ENCODE results near the gene VSTM2L.

DNA sequence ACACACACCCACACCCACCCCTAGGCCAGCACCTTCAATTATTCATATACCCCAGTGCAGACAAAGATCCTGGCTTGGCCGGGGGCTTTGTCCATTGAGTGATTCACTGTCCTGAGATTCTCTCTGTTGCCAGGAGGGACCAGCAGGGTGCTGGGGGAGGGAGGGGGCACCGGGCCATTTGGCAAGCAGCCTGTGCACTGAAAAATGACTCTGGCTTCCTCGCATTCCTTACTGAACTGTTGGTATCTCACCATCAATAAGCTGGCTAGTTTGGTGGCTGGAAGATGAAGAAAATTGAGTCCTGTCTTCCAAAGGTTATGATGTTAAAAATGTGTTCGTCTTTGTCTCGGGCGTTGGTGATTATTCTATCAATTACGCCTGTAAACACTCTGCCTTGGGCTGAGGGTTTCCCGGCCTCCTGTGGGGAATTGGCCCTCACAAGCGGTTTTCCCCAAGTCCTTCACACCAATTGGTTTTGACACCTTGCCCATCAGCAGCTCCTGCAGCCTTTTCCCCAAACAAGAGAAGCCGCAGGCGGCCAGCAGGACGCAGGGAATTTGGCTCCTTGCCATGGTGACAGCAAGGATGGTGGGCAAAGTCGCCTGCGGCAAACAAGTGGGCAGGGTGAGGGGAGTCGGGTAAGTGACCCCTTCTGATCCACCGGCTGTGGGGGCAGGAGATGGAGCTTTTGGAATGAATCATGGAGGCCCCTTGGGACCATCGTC, 4.9 kb downstream of the VSTM2L start:
- no peak for TF ChIP-seq ZNF565 (CRISPR knock-in tag; conservative IDR thresholded peaks at IDR 0.05; ENCODE audit: low read depth)
- TF ChIP-seq ISL1 (CRISPR knock-in tag; IDR thresholded peaks at IDR 0.05), result peak; percentile 14; the same call in 1 of the 2 replicates
- TF ChIP-seq, protein P1, sequence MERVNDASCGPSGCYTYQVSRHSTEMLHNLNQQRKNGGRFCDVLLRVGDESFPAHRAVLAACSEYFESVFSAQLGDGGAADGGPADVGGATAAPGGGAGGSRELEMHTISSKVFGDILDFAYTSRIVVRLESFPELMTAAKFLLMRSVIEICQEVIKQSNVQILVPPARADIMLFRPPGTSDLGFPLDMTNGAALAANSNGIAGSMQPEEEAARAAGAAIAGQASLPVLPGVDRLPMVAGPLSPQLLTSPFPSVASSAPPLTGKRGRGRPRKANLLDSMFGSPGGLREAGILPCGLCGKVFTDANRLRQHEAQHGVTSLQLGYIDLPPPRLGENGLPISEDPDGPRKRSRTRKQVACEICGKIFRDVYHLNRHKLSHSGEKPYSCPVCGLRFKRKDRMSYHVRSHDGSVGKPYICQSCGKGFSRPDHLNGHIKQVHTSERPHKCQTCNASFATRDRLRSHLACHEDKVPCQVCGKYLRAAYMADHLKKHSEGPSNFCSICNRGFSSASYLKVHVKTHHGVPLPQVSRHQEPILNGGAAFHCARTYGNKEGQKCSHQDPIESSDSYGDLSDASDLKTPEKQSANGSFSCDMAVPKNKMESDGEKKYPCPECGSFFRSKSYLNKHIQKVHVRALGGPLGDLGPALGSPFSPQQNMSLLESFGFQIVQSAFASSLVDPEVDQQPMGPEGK (CRISPR knock-in tag; IDR thresholded peaks at IDR 0.05; ENCODE audit: borderline replicate concordance), result peak; percentile 87; the same call in 1 of the 2 replicates
- no peak for TF ChIP-seq BACH2 (CRISPR knock-in tag; IDR thresholded peaks at IDR 0.05; ENCODE audit: borderline replicate concordance)
- TF ChIP-seq ZNF70 (CRISPR knock-in tag; IDR thresholded peaks at IDR 0.05), result no peak
- TF ChIP-seq ESRRG (CRISPR knock-in tag; IDR thresholded peaks at IDR 0.05), result no peak
- TF ChIP-seq PPARA (CRISPR knock-in tag; IDR thresholded peaks at IDR 0.05; ENCODE audit: borderline replicate concordance), result no peak
- no peak for TF ChIP-seq ARNTL (CRISPR knock-in tag; IDR thresholded peaks at IDR 0.05; ENCODE audit: borderline replicate concordance, low read depth)
- TF ChIP-seq CSDC2 (CRISPR knock-in tag; IDR thresholded peaks at IDR 0.05), result no peak
- TF ChIP-seq, protein P2, sequence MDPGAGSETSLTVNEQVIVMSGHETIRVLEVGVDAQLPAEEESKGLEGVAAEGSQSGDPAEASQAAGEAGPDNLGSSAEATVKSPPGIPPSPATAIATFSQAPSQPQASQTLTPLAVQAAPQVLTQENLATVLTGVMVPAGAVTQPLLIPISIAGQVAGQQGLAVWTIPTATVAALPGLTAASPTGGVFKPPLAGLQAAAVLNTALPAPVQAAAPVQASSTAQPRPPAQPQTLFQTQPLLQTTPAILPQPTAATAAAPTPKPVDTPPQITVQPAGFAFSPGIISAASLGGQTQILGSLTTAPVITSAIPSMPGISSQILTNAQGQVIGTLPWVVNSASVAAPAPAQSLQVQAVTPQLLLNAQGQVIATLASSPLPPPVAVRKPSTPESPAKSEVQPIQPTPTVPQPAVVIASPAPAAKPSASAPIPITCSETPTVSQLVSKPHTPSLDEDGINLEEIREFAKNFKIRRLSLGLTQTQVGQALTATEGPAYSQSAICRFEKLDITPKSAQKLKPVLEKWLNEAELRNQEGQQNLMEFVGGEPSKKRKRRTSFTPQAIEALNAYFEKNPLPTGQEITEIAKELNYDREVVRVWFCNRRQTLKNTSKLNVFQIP (CRISPR knock-in tag; IDR thresholded peaks at IDR 0.05; ENCODE audit: borderline replicate concordance, low read depth), result no peak
